ENCODE measurements around the gene PIGBOS1. TPM values are rescaled to one million over a fixed set of nuclear protein-coding genes. Genes with fewer than 3 reads are reported as not detected.

Gene PIGBOS1
- total and polyA plus RNA-seq, 4 donors, result 4.7 to 14.3 (median 7.2) TPM

- TF ChIP-seq ZBTB33 (IDR thresholded peaks at IDR 0.05) (no peak), FOXA1 (IDR thresholded peaks at IDR 0.05) (no peak)
These were observed 35.4 kb downstream of the PIGBOS1 start (continued) for GRCh38 chr15:55283379-55284147.

- H3K4me1 ChIP-seq (ENCODE audit: control insufficient read depth in 4 of 4, insufficient read depth in 4 of 4, low read length in 3 of 4), result peaks cover 0 to 6% (median 2%) of the 10 kb centered on the region in 4 donors
- no peak overlapping the region for H3K4me3 ChIP-seq (ENCODE audit: low read depth in 1 of 3, low read length in 3 of 3)
- peak overlapping the region; percentile 11 to 19 for H3K27ac ChIP-seq (ENCODE audit: low read depth in 1 of 2, low read length in 2 of 2)
- no peaks in the 10 kb centered on the region for H3K36me3 ChIP-seq (ENCODE audit: control insufficient read depth in 4 of 4, insufficient read depth in 3 of 4, low read depth in 1 of 4, low read length in 3 of 4)
- DNase-seq (ENCODE audit: low spot score), result no peak
- no peak for TF ChIP-seq NR2F2 (IDR thresholded peaks at IDR 0.05)
- no peak for TF ChIP-seq HNF4A (conservative IDR thresholded peaks at IDR 0.05)
- TF ChIP-seq ATF3 (IDR thresholded peaks at IDR 0.05), result no peak
- no peak for TF ChIP-seq RAD21 (IDR thresholded peaks at IDR 0.05)
- TF ChIP-seq REST (IDR thresholded peaks at IDR 0.05), result no peak
- no peak for TF ChIP-seq HNF4G (IDR thresholded peaks at IDR 0.05)
- TF ChIP-seq TAF1 (conservative IDR thresholded peaks at IDR 0.05), result no peak
- no peak for TF ChIP-seq FOXA1 (IDR thresholded peaks at IDR 0.05)
- no peak for TF ChIP-seq ZBTB33 (IDR thresholded peaks at IDR 0.05)
- no peak for TF ChIP-seq EGR1 (IDR thresholded peaks at IDR 0.05; ENCODE audit: low read depth in 2 of 2)
- TF ChIP-seq GABPA (IDR thresholded peaks at IDR 0.05 in 1 of 2, conservative IDR thresholded peaks at IDR 0.05 in 1 of 2), result no peak
- no peak for TF ChIP-seq RXRA (IDR thresholded peaks at IDR 0.05)
- no peak for TF ChIP-seq SP1 (IDR thresholded peaks at IDR 0.05)
- TF ChIP-seq FOXA2 (IDR thresholded peaks at IDR 0.05), result no peak
- no peak for TF ChIP-seq CTCF (IDR thresholded peaks at IDR 0.05; ENCODE audit: low read depth, low read length, missing input control)
- TF ChIP-seq, protein P1, sequence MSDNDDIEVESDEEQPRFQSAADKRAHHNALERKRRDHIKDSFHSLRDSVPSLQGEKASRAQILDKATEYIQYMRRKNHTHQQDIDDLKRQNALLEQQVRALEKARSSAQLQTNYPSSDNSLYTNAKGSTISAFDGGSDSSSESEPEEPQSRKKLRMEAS (IDR thresholded peaks at IDR 0.05), result no peak
- TF ChIP-seq JUND (IDR thresholded peaks at IDR 0.05), result no peak
- TF ChIP-seq YY1 (IDR thresholded peaks at IDR 0.05), result no peak
- WGBS, result 65% methylated on average over 5 of the region's 5 CpGs
- H3K9ac ChIP-seq (ENCODE audit: low read depth in 1 of 2, low read length in 2 of 2), result no peak overlapping the region
- no peaks in the 10 kb centered on the region for H3K27me3 ChIP-seq (ENCODE audit: control insufficient read depth in 4 of 4, insufficient read depth in 4 of 4, low read length in 3 of 4)
- no peaks in the 10 kb centered on the region for H3K9me3 ChIP-seq (ENCODE audit: control insufficient read depth in 4 of 4, low read length in 3 of 4)
These were observed 36.6 kb downstream of the PIGBOS1 start for GRCh38 chr15:55282284-55282833.
